ENCODE data around the gene POU2AF1. TPM values are rescaled to one million over a fixed set of nuclear protein-coding genes. Genes with fewer than 3 reads are reported as not detected.

Gene POU2AF1
- total RNA-seq, 4 donors from 2014 or later, result 0.69 to 2.2 (median 1.9) TPM; not detected in 1

GRCh38 chr11:111388420-111388819, 9.3 kb upstream of the POU2AF1 start:
- no peak for TF ChIP-seq CTCF (IDR thresholded peaks at IDR 0.05)
- DNase-seq (ENCODE audit: low spot score), result no peak
- no peak for ATAC-seq (ENCODE audit: low FRiP score)

DNA sequence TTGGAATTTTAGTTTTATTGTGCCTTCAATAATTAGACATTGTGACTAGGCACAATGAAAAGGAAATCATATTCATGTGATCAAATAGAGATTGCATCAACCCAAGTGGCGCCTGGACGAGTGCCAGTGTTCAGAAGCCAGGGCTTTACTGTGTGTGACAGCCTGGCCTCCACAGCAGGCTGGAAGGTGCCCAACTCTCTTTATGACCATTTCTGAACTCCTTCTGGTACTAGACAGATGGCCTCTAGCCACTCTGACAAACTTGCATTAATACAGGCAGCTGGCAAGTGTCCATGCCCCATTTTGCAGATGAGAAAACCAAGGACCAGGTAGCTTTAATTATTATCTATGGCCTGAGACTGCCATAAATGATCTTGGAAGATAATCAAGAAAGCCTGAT, 8.3 kb upstream of the POU2AF1 start:
- DNase-seq (ENCODE audit: low spot score) (no peak), ATAC-seq (ENCODE audit: low FRiP score) (no peak)
- TF ChIP-seq CTCF (IDR thresholded peaks at IDR 0.05), result no peak

DNA sequence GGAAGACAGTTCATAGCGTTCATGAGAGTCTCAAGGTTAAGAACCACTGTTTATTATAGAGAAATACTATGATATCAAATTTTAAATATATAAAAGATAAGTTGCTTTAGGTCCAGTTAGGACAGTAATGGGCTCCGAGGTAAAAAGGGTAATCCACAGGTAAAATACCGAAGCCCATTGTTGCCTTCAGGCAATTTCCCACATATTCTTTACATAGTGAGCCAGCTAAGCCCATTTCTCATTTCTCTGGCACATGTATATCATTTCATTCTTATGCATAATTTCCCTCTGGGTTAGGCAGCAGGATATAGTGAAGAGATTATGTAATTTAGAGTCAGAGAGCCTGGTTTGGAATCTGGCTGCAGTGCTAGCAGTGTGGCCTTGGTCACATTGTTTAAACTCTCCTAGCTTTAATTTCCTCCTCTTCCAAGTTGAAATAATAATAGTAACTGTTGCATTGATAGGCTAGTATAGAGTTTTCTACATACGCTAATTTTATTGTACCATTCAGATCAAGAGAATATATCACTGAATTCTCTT, 7.6 kb upstream of the POU2AF1 start:
- TF ChIP-seq CTCF (IDR thresholded peaks at IDR 0.05), result no peak
- ATAC-seq (ENCODE audit: low FRiP score) (no peak), DNase-seq (ENCODE audit: low spot score) (no peak)

- no peak for ATAC-seq (ENCODE audit: low FRiP score)
Observed at GRCh38 chr11:111384494-111384893, 5.4 kb upstream of the POU2AF1 start.

GRCh38 chr11:111382451-111382850, 3.4 kb upstream of the POU2AF1 start:
- ATAC-seq (ENCODE audit: low FRiP score), result no peak
- TF ChIP-seq CTCF (IDR thresholded peaks at IDR 0.05), result no peak

More at GRCh38 chr11:111384494-111384893, 5.4 kb upstream of the POU2AF1 start:
- no peak for DNase-seq (ENCODE audit: low spot score)
- no peak for TF ChIP-seq CTCF (IDR thresholded peaks at IDR 0.05)

GRCh38 chr11:111379602-111380136, 594 bp upstream of the POU2AF1 start:
- DNase-seq (ENCODE audit: low spot score) (no peak), ATAC-seq (ENCODE audit: low FRiP score) (no peak)
- no peak for TF ChIP-seq CTCF (IDR thresholded peaks at IDR 0.05)

More at GRCh38 chr11:111382451-111382850, 3.4 kb upstream of the POU2AF1 start:
- no peak for DNase-seq (ENCODE audit: low spot score)

- TF ChIP-seq CTCF (IDR thresholded peaks at IDR 0.05), result no peak
- ATAC-seq (ENCODE audit: low FRiP score), result no peak
Observed at GRCh38 chr11:111378185-111378860, 752 bp downstream of the POU2AF1 start.

More at GRCh38 chr11:111378185-111378860, 752 bp downstream of the POU2AF1 start:
- DNase-seq (ENCODE audit: low spot score), result no peak

Data from omental fat pad (tissue), 4 donors.